ENCODE results near the gene PRPF19. TPM values are rescaled to one million over a fixed set of nuclear protein-coding genes. Genes with fewer than 3 reads are reported as not detected.

The PRPF19 gene
- total and polyA plus RNA-seq, 2 of the 8 experiments (the other 6 are each of a cell fraction or from before 2014, with no cell fraction given): 107 to 141 TPM

DNA sequence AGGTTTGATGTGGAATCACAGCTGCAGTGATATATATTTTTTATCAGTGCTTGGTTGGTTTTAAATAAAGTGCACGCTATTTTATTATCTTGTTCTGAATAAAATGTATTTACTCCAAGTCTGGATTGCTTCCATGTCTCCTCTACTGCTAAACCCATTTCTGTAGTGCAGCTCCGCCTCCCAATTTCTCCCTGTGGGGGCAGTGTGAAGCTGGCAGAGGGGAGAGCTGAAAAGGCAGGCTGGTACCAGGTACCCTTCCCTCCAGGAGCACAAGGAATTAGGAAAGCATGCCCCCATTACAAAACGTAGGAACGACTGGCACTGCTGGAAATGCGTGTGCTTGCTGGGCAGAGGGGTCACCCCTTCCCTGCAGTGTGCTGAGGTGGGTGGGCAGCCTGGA is 16.9 kb upstream of the PRPF19 start:
- CTCF ChIA-PET (ENCODE audit: partially characterized antibody): interaction anchor here (0.8 to 1.7 kb wide), 5 partner anchors 8 to 92 kb away, joined by 3 to 7 read pairs (median 4); no protein-coding TSS in a partner anchor
- H3K23ac ChIP-seq (ENCODE audit: insufficient read length): no peak overlapping the region
- H2BK20ac ChIP-seq (ENCODE audit: low read length): no peak overlapping the region
- H3K79me1 ChIP-seq (ENCODE audit: low read depth, low read length): peaks cover 11% of the 10 kb centered on the region
- H3K4me1 ChIP-seq (replicated peaks in 1 of 4; ENCODE audit: control insufficient read depth in 3 of 4, insufficient read depth in 4 of 4, low read length in 3 of 4): peaks cover 5 to 14% (median 5%) of the 10 kb centered on the region in 4 experiments; a peak in 6 of 7 replicates
- no peak overlapping the region for H2AFZ ChIP-seq (ENCODE audit: low read length)
- H4K8ac ChIP-seq (ENCODE audit: extremely low read depth, insufficient read depth, low read length): peak overlapping the region; percentile 57; the same call in 1 of the 2 replicates
- no peak overlapping the region for H2BK5ac ChIP-seq (ENCODE audit: low read depth, low read length)
- H3K9me3 ChIP-seq (ENCODE audit: insufficient read depth in 2 of 2, low read depth in 1 of 2, low read length in 1 of 2): no peaks in the 10 kb centered on the region
- 93% methylated on average over 5 of the region's 5 CpGs; no CpG with 5 or more reads in 1 of the 2 experiments for WGBS, 2 experiments (ENCODE audit: extremely low coverage in 1 of 2, insufficient coverage in 1 of 2, insufficient read length in 1 of 2, insufficient replicate concordance in 2 of 2, low coverage in 1 of 2, low lambda C conversion rate in 2 of 2, missing lambda C conversion rate in 1 of 2)
- no peak overlapping the region for H3K4ac ChIP-seq (replicated peaks; ENCODE audit: insufficient read length, low read depth, low read length)
- no peak overlapping the region for H3K27ac ChIP-seq (ENCODE audit: low read depth, low read length)
- no peak overlapping the region for H2BK12ac ChIP-seq (ENCODE audit: low read depth, low read length)
- no peak overlapping the region for H4K91ac ChIP-seq (replicated peaks; ENCODE audit: insufficient read length, low read length)
- POLR2A ChIA-PET (ENCODE audit: partially characterized antibody): interaction anchor here (0.7 to 5.7 kb wide), 6 partner anchors 9 to 32 kb away, joined by 3 to 26 read pairs (median 4); partner anchors contain the start of gene TMEM109
- no peak overlapping the region for H4K5ac ChIP-seq (ENCODE audit: insufficient read length, low read depth, low read length)
- peaks cover 0 to 5% of the 10 kb centered on the region in 2 experiments; a peak in 1 of 4 replicates for H3K79me2 ChIP-seq (ENCODE audit: control insufficient read depth in 1 of 2, insufficient read depth in 2 of 2, low read length in 2 of 2)
- H3K4me3 ChIP-seq (ENCODE audit: extremely low read depth in 1 of 4, insufficient read depth in 2 of 4, low read depth in 3 of 4, low read length in 4 of 4): no peak overlapping the region
- no peak overlapping the region for H3K9ac ChIP-seq (replicated peaks in 1 of 4; ENCODE audit: extremely low read depth in 1 of 4, low read depth in 3 of 4, low read length in 3 of 4)
- H3K14ac ChIP-seq (ENCODE audit: insufficient read length): no peak overlapping the region
- H4K20me1 ChIP-seq (replicated peaks in 1 of 2; ENCODE audit: control insufficient read depth in 1 of 2, insufficient read depth in 2 of 2, low read length in 2 of 2): peaks cover 9 to 16% of the 10 kb centered on the region in 2 experiments
- H2AK5ac ChIP-seq (ENCODE audit: low read depth, low read length): peak overlapping the region; percentile 6; the same call in 1 of the 2 replicates
- peaks cover 0 to 3% (median 0%) of the 10 kb centered on the region in 4 experiments; a peak in 1 of 7 replicates for H3K27me3 ChIP-seq (replicated peaks in 1 of 4; ENCODE audit: control insufficient read depth in 3 of 4, extremely low read depth in 1 of 4, insufficient read depth in 3 of 4, low read length in 3 of 4)
- no peak overlapping the region for H3K18ac ChIP-seq (ENCODE audit: extremely low read depth, low read length)
- peaks cover 5 to 18% (median 12%) of the 10 kb centered on the region in 4 experiments; a peak in 6 of 8 replicates for H3K36me3 ChIP-seq (ENCODE audit: control insufficient read depth in 2 of 4, insufficient read depth in 4 of 4, low read length in 3 of 4)
- DNase-seq (ENCODE audit: low read depth in 1 of 2, low spot score in 2 of 2) (no peak), FAIRE-seq (no peak)
- no peak overlapping the region for H2BK15ac ChIP-seq (ENCODE audit: low read length)
- no peak overlapping the region for H3K56ac ChIP-seq (replicated peaks; ENCODE audit: insufficient read length, low read depth, low read length)
- peaks cover 11% of the 10 kb centered on the region; the same call in 1 of the 2 replicates for H3K23me2 ChIP-seq (ENCODE audit: low read depth, low read length)
- H2BK120ac ChIP-seq (replicated peaks; ENCODE audit: low read depth, low read length): no peak overlapping the region
- H3K4me2 ChIP-seq (ENCODE audit: insufficient read depth in 1 of 2, low read depth in 2 of 2, low read length in 2 of 2): peak overlapping the region in 1 of 2 experiments; percentile 68; a peak in 1 of 4 replicates
- TF ChIP-seq SIN3A (conservative IDR thresholded peaks at IDR 0.05 in 1 of 2, IDR thresholded peaks at IDR 0.05 in 1 of 2; ENCODE audit: low read depth in 1 of 2, low read length in 2 of 2) (no peak), CEBPB (IDR thresholded peaks at IDR 0.05; ENCODE audit: low read depth, low read length) (no peak), RNF2 (IDR thresholded peaks at IDR 0.05; ENCODE audit: borderline replicate concordance, low read depth, low read length, missing control alignments, poor library complexity, severe bottlenecking) (no peak), JUND (IDR thresholded peaks at IDR 0.05; ENCODE audit: low read length) (no peak), RAD21 (IDR thresholded peaks at IDR 0.05 in 1 of 2, conservative IDR thresholded peaks at IDR 0.05 in 1 of 2; ENCODE audit: low read depth in 2 of 2, low read length in 2 of 2) (no peak), CBX8 (IDR thresholded peaks at IDR 0.05; ENCODE audit: borderline replicate concordance, low read depth, low read length) (no peak), EZH2 (IDR thresholded peaks at IDR 0.05; ENCODE audit: low read depth, low read length, severe bottlenecking) (no peak), RBBP5 (IDR thresholded peaks at IDR 0.05; ENCODE audit: borderline replicate concordance, low read depth, low read length) (no peak), PHF8 (conservative IDR thresholded peaks at IDR 0.05; ENCODE audit: low read depth, low read length) (no peak)
- TF ChIP-seq, protein P1, sequence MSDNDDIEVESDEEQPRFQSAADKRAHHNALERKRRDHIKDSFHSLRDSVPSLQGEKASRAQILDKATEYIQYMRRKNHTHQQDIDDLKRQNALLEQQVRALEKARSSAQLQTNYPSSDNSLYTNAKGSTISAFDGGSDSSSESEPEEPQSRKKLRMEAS (IDR thresholded peaks at IDR 0.05): no peak
- TF ChIP-seq, protein P2, sequence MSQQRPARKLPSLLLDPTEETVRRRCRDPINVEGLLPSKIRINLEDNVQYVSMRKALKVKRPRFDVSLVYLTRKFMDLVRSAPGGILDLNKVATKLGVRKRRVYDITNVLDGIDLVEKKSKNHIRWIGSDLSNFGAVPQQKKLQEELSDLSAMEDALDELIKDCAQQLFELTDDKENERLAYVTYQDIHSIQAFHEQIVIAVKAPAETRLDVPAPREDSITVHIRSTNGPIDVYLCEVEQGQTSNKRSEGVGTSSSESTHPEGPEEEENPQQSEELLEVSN (IDR thresholded peaks at IDR 0.05): no peak
